ENCODE measurements around the gene KLHDC8A. TPM values are rescaled to one million over a fixed set of nuclear protein-coding genes. Genes with fewer than 3 reads are reported as not detected.
"Not testable (repeated sequence)": the region's sequence is repeated elsewhere in the genome, so short reads cannot be mapped to it uniquely, and the experiment has no call there.

The KLHDC8A gene
- polyA plus RNA-seq, 1 experiment: not detected

- no peak for TF ChIP-seq CTCF (IDR thresholded peaks at IDR 0.05; ENCODE audit: insufficient read depth, low read depth, low read length)
- Histone ChIP-seq H3K27me3 (ENCODE audit: control insufficient read depth, insufficient read depth, low read length) (peaks cover 4% of the 10 kb centered on the region), H3K36me3 (ENCODE audit: control insufficient read depth, insufficient read depth, low read length) (no peaks in the 10 kb centered on the region), H3K4me3 (ENCODE audit: low read depth, low read length) (no peak overlapping the region)
- POLR2A ChIA-PET: no interaction called here
- CTCF ChIA-PET: no interaction called here
- no peak for DNase-seq (ENCODE audit: low read depth)
Observed at GRCh38 chr1:205392650-205393049, 35.9 kb upstream of the KLHDC8A start.

- TF ChIP-seq CTCF (IDR thresholded peaks at IDR 0.05; ENCODE audit: insufficient read depth, low read depth, low read length): no peak
- H3K36me3 ChIP-seq (ENCODE audit: control insufficient read depth, insufficient read depth, low read length): no peaks in the 10 kb centered on the region
- DNase-seq (ENCODE audit: low read depth): no peak
- ChIA-PET POLR2A (no interaction called here), CTCF (interaction anchor here (0.6 to 3.3 kb wide), 3 partner anchors 15 to 94 kb away, joined by 3 to 9 read pairs (median 3); no protein-coding TSS in a partner anchor)
- peaks cover 4% of the 10 kb centered on the region for H3K27me3 ChIP-seq (ENCODE audit: control insufficient read depth, insufficient read depth, low read length)
- H3K4me3 ChIP-seq (ENCODE audit: low read depth, low read length): no peak overlapping the region
Observed at GRCh38 chr1:205391386-205391785, 34.7 kb upstream of the KLHDC8A start.

- POLR2A ChIA-PET: no interaction called here
- no peak for TF ChIP-seq CTCF (IDR thresholded peaks at IDR 0.05; ENCODE audit: insufficient read depth, low read depth, low read length)
- no peak for DNase-seq (ENCODE audit: low read depth)
- peaks cover 7% of the 10 kb centered on the region for H3K27me3 ChIP-seq (ENCODE audit: control insufficient read depth, insufficient read depth, low read length)
- no peak overlapping the region for H3K4me3 ChIP-seq (ENCODE audit: low read depth, low read length)
- no peaks in the 10 kb centered on the region for H3K36me3 ChIP-seq (ENCODE audit: control insufficient read depth, insufficient read depth, low read length)
- CTCF ChIA-PET: interaction anchor here (1.3 kb wide), 3 partner anchors 33 to 270 kb away, joined by 3 to 5 read pairs (median 4); no protein-coding TSS in a partner anchor
Observed at GRCh38 chr1:205387845-205388244, 31.1 kb upstream of the KLHDC8A start.

- H3K4me3 ChIP-seq (ENCODE audit: low read depth, low read length); DNase-seq (ENCODE audit: low read depth); H3K27me3 ChIP-seq (ENCODE audit: control insufficient read depth, insufficient read depth, low read length); H3K36me3 ChIP-seq (ENCODE audit: control insufficient read depth, insufficient read depth, low read length); POLR2A ChIA-PET: not testable (repeated sequence)
- CTCF ChIA-PET: interaction anchor here (0.8 to 1.6 kb wide), 4 partner anchors 14 to 104 kb away, joined by 3 to 7 read pairs (median 4); no protein-coding TSS in a partner anchor
Observed at GRCh38 chr1:205382990-205383389, 26.3 kb upstream of the KLHDC8A start.

- CTCF ChIA-PET: interaction anchor here (0.6 to 1.3 kb wide), 4 partner anchors 14 to 374 kb away, joined by 3 to 7 read pairs (median 4); no protein-coding TSS in a partner anchor
- Histone ChIP-seq H3K4me3 (ENCODE audit: low read depth, low read length) (no peak overlapping the region), H3K36me3 (ENCODE audit: control insufficient read depth, insufficient read depth, low read length) (no peaks in the 10 kb centered on the region), H3K27me3 (ENCODE audit: control insufficient read depth, insufficient read depth, low read length) (peaks cover 7% of the 10 kb centered on the region)
- no peak for TF ChIP-seq CTCF (IDR thresholded peaks at IDR 0.05; ENCODE audit: insufficient read depth, low read depth, low read length)
- DNase-seq (ENCODE audit: low read depth): no peak
- POLR2A ChIA-PET: no interaction called here
Observed at GRCh38 chr1:205382561-205382960, 25.8 kb upstream of the KLHDC8A start.

GRCh38 chr1:205381305-205381704 lies 24.6 kb upstream of the KLHDC8A start:
- no peak for TF ChIP-seq CTCF (IDR thresholded peaks at IDR 0.05; ENCODE audit: insufficient read depth, low read depth, low read length)
- H3K4me3 ChIP-seq (ENCODE audit: low read depth, low read length): no peak overlapping the region
- no peak for DNase-seq (ENCODE audit: low read depth)
- H3K27me3 ChIP-seq (ENCODE audit: control insufficient read depth, insufficient read depth, low read length): peaks cover 9% of the 10 kb centered on the region
- ChIA-PET CTCF (interaction anchor here (0.8 to 2.3 kb wide), 4 partner anchors 12 to 107 kb away, joined by 3 to 5 read pairs (median 4); no protein-coding TSS in a partner anchor), POLR2A (no interaction called here)
- H3K36me3 ChIP-seq (ENCODE audit: control insufficient read depth, insufficient read depth, low read length): no peaks in the 10 kb centered on the region
